HUDEP-2 (cell line): ENCODE measurements around the gene MAP7.

Source experiments
- DNase-seq, 76 experiments: peaks; one replicate each; lab custom pipeline; 2025; ENCODE audit not compliant: unreplicated experiment in 76 of 76; lab: John Stamatoyannopoulos, UW

MAP7 gene

DNA sequence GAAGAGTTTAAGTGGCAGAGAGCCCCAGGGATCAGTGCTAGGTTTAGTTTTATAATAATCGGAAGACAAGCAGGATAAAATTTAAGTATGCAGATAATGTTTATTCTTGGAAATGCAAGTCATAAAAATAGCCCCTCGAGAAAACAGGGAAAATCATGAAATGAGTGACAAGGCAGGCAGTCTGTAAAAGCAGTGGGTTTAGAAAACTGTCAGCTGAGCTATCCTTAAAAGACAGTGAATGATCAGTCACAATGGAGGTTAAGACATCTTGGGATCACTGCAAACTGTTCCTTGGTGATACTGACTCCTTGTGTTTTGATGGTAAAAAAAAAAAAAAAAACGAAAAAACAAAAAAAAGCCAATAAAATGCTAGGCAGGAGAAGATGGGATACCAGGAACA lies 199.3 kb downstream of the MAP7 start:
- no peak for DNase-seq

DNA sequence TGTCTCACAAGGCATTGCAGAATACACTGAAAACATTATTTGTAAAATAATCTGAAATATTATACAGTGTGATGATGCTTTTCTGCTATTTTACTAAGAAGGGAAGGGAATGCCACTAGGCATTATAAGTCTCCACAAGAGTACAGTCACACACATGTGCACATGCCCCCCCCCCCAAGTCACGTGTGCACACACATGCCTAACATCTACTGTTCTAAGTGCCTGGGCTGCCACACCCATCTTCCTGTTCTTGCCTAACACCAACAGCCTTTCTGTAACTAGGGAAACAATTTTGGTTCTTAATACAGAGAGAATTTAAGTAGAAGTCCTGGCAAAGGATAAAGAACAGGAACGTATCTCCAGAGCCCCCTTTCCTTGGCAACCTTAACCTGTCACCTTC lies 202.4 kb downstream of the MAP7 start:
- DNase-seq, result peak in 9 of 76 experiments; percentile 13 to 34 (median 22)

DNA sequence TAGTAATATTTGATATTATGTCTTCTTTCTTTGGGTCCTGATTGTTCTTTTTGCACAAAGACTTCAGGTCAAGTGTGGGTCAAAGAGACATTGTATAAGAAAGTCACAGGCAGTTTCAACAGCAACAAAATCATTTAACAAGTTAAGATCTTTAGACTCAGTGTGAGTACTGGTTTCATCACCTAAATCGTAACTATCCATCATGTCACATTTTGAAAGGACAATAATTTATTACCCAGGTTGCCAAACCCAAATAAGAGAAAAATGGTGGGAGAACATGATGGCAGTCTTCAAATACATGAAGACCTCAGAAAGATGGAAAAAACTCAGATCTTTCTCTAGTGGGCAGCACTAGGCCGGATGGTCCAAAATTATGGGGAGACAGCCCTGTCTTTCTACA lies 205.1 kb downstream of the MAP7 start:
- DNase-seq, result no peak

DNA sequence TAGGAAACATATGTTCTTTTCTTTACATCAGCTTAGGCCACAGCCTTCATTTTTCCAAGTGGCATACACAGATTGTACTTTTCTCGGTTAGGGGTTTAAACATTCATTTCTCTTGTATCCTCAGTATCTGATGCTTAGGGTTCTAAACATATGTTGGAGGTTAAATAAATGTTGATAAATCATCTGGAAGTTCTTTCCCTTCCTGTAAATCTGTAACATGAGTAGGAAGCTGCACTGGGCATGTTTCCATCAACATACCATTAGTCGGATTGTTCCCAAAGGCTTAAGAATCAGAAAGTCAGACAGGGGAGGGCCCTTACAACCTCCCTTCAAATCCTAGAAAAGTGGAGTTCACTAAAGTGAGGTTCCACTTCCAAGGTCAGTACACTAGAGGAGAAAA lies 205.8 kb downstream of the MAP7 start:
- DNase-seq, result no peak

DNA sequence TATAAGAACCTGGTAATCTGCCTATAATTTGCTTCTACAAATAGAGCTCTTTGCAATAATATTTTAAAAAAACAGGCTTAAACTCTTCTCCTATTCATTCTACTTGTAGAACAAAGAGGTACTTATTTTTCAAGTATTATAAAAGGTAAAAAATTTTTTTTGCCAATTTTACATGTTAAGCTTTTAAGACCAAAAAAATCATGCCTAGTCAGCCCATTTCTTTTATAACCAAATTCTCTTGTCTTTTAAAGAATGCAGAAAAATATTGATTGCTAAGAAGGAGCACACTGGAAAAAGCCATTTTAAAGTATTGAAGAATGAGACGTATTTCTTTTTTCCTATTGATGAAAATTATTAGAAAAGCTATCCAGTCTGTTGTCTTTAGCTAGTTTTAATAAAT lies 206.5 kb downstream of the MAP7 start:
- no peak for DNase-seq

DNA sequence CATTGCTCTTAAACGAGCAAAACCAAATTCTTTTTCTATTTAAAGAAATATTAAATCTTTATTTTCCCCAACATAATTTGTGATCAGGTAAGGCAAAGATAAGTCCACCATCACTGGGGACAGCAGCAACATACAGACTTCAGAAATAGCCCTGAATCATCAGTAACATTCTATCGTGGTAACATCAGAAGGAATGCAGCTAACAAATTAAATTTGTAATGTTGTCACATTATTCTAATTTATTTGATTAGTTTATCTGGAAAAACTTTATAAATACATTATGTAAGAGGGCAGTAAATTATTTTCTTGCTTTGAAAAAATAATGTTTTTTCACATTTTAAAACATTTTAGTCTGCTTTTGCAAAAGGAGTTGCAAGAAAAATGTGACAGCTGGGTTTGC lies 206.9 kb downstream of the MAP7 start:
- DNase-seq, result no peak

DNA sequence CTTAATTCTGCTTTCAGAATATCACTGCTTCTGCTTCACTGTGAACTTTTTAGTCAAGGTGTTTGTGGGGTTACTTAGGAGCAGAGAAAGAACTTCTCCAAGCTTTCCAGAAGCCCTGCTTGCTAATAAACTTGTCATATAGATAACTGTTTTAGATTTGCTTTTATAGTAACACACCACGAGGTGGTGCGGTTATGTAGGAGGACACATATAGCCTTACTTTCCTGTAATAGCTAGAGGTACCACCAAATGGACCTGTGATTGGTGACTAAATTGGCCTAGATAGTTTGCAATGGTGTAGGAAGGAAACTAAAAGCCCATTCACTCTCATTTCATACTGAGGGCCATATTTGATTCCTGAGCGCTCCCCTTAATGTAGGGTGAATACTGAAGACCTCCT lies 208.3 kb downstream of the MAP7 start:
- DNase-seq, result peak in 1 of 76 experiments; percentile 24

GRCh38 chr6:136341367-136341766 lies 208.9 kb downstream of the MAP7 start:
- DNase-seq, result no peak

DNA sequence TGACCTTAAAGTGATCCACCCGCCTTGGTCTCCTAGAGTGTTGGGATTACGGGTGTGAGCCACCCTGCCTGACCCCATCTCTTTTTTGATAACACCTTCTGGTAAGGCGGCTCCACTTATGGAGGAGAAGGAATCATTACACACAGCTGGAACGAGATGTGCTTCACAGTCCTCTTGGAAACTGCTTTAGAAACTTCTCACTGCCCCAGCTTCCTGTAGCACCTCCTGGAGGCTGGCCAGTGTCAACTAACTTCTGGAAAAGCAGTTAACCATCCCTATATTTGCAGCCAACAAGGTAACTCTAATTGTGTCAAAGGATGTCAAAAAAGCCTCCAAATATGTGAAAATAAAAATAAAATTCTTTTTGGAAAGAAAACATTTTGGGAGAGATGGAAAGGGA lies 211.7 kb downstream of the MAP7 start:
- DNase-seq, result peak in 1 of 76 experiments; percentile 16

GRCh38 chr6:136337606-136338005 lies 212.6 kb downstream of the MAP7 start:
- DNase-seq, result no peak

- no peak for DNase-seq
Measured at GRCh38 chr6:136337121-136337520, 213.1 kb downstream of the MAP7 start.

GRCh38 chr6:136335736-136336363 lies 214.4 kb downstream of the MAP7 start:
- peak in 1 of 76 experiments; percentile 17 for DNase-seq

GRCh38 chr6:136334853-136335252 lies 215.4 kb downstream of the MAP7 start:
- DNase-seq, result peak in 1 of 76 experiments; percentile 8

GRCh38 chr6:136334465-136334846 lies 215.8 kb downstream of the MAP7 start:
- no peak for DNase-seq

GRCh38 chr6:136333824-136334464 lies 216.3 kb downstream of the MAP7 start:
- peak in 73 of 76 experiments; percentile 30 to 89 (median 70) for DNase-seq

- DNase-seq, result no peak
Measured at GRCh38 chr6:136331461-136331860, 218.8 kb downstream of the MAP7 start.

DNA sequence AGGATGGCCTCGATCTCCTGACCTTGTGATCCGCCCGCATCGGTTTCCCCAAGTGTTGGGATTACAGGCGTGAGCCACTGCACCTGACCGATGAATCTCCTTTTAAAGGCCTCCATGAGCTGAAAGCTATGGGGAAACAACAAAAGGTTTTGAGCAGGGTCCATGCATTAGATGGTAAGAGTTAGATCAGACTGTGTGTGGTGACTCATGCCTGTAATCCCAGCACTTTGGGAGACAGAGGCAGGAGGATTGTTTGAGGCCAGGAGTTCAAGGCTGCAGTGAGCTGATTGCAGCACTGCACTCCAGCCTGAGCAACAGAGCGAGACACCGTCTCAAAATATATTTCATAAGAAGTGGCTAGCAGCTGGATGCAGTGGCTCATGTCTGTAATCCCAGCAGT lies 219.6 kb downstream of the MAP7 start:
- no peak for DNase-seq

DNA sequence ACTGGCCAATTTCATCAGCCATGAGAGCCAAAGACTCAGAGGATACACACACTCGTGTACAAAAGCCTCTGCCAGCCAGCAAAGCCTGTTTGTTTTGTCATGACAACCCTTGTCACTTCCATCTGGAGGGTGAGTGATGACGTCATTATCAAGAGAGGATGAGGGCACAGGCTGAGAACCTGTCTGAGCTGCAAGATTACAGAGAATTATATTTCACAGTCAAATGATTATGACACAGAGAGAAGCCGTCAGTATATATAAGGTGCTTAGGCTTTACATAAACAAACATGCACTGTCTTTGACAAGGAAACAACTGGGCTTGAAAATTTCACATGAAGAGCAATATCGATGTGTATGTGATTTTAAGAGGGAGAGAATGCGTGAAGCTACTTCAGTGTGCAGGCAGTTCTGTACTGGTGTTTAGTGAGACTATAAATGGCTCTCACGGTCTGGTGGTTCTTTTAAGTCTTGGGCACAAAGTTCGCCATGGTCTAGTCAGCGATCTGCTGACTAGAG lies 224.1 kb downstream of the MAP7 start:
- no peak for DNase-seq

GRCh38 chr6:136324686-136325380 lies 225.4 kb downstream of the MAP7 start:
- DNase-seq, result no peak

- no peak for DNase-seq
Measured at GRCh38 chr6:136323431-136324112, 226.7 kb downstream of the MAP7 start.

DNA sequence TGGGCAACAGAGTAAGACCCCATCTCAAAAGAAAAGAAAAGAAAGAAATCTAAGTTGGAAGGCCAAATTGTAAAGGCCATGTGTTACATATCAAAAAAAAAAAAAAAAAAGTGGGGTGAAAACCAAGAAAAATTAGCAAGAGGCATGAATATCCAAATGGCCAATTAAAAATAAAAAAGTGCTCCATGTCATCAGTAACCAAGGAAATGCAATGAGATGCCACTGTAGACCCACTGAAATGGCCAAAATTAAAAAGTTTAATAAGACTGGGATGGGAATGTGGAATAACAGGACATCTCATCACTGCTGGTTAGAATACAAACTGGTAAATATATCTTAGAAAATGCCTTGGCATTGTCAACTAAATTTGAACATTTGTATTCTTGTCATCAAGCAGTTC lies 230.5 kb downstream of the MAP7 start:
- DNase-seq, result no peak
